K562 (cell line): ENCODE measurements around the gene AGO4. TPM values are rescaled to one million over a fixed set of nuclear protein-coding genes. Genes with fewer than 3 reads are reported as not detected.

Experiments used
- ATAC-seq: fragments of 200-7000 bp; cut with Tn5 transposase; 3 replicates; pipeline ENCODE4 v1.9.1; 2020; ENCODE audit warnings: moderate library complexity
- BruUV-seq: library from RNA; stranded (reverse); fragments of 400-500 nt; replicated peaks from 2 replicates; lab custom pipeline; 2021; lab: Mats Ljungman, UMichigan
- CTCF ChIA-PET: fragments of 300-600 bp; formaldehyde crosslinking; extraction: SDS; loops from one replicate; lab custom pipeline; 2021; ENCODE audit warnings: low intra/inter-chr PET ratio; lab: Yijun Ruan, JAX
- POLR2A ChIA-PET: fragments of 300-600, 350-650 bp; sonication (Branson Sonifier 250); formaldehyde crosslinking; extraction: SDS; loops from one replicate; lab custom pipeline; 2021; ENCODE audit warnings: antibody characterized with exemption, inconsistent platforms; lab: Yijun Ruan, JAX
- DNase-seq, 4 experiments: peaks; one replicate each; pipeline versions ENCODE4 v3.0.0 to v3.0.0-alpha.2; 2011 to 2018; ENCODE audit warnings: low spot score in 3 of 4, mixed read lengths in 3 of 4; ENCODE audit errors: extremely low read depth in 1 of 4
- FAIRE-seq: peaks from 2 replicates; lab custom pipeline; 2011; peaks lifted over from hg19 to GRCh38; lab: Jason Lieb, UNC
- H2AFZ ChIP-seq: 2 replicates; pipeline ENCODE4 v1.6.0; 2011; ENCODE audit warnings: low read depth, low read length, control low read depth, inconsistent platforms
- H3K27ac ChIP-seq: fragments of 200-600 bp; 3 replicates; pipeline ENCODE4 v1.8.0; 2011; ENCODE audit warnings: low read depth, mild to moderate bottlenecking, control low read depth, inconsistent platforms, low read length, moderate library complexity, mixed read lengths; ENCODE audit errors: extremely low read depth
- H3K27me3 ChIP-seq, 2 experiments: fragments of 300-600 bp in 1 of 2; 2 replicates in 1 of 2; 3 replicates in 1 of 2; pipeline versions ENCODE4 v1.6.0 to v1.8.0; 2011; ENCODE audit warnings: inconsistent platforms in 2 of 2, low read length in 2 of 2, mild to moderate bottlenecking in 1 of 2, mixed read lengths in 1 of 2, moderate library complexity in 1 of 2; ENCODE audit not compliant: control insufficient read depth in 2 of 2, insufficient read depth in 2 of 2
- H3K36me3 ChIP-seq: fragments of 300-600 bp; 3 replicates; pipeline ENCODE4 v1.8.0; 2011; ENCODE audit warnings: mild to moderate bottlenecking, low read length, inconsistent platforms; ENCODE audit not compliant: control insufficient read depth, insufficient read depth
- H3K4me1 ChIP-seq, 2 experiments: fragments of 200-600 bp in 1 of 2; replicated peaks in 1 of 2; 2 replicates in 1 of 2; 3 replicates in 1 of 2; pipeline versions ENCODE4 v1.5.1 to v1.8.0; 2011; ENCODE audit warnings: inconsistent platforms in 2 of 2, low read length in 2 of 2, mild to moderate bottlenecking in 1 of 2, mixed read lengths in 1 of 2, moderate library complexity in 1 of 2; ENCODE audit not compliant: control insufficient read depth in 2 of 2, insufficient read depth in 2 of 2
- H3K4me2 ChIP-seq: 2 replicates; pipeline ENCODE4 v1.6.1; 2011; ENCODE audit warnings: low read length, control low read depth, inconsistent platforms, mixed read lengths; ENCODE audit not compliant: insufficient read depth
- H3K4me3 ChIP-seq: fragments of 200-600 bp; sonication (generic), shearing (Covaris generic); 2 replicates; pipeline ENCODE4 v1.5.1; 2016; ENCODE audit warnings: control low read depth, inconsistent platforms
- H3K79me2 ChIP-seq: fragments of 200-600 bp; 3 replicates; pipeline ENCODE4 v1.8.0; 2011; ENCODE audit warnings: low read length, inconsistent platforms; ENCODE audit not compliant: control insufficient read depth, insufficient read depth
- H3K9ac ChIP-seq, 2 experiments: 2 replicates each; pipeline versions ENCODE4 v1.6.0 to v1.6.1; 2011; ENCODE audit warnings: low read depth in 2 of 2, low read length in 2 of 2, control low read depth in 1 of 2, inconsistent platforms in 1 of 2, mild to moderate bottlenecking in 1 of 2, mixed read lengths in 1 of 2; ENCODE audit not compliant: insufficient read depth in 1 of 2
- H3K9me1 ChIP-seq: one replicate; pipeline ENCODE4 v1.6.0; 2011; ENCODE audit warnings: inconsistent platforms, mild to moderate bottlenecking, low read length, moderate library complexity; ENCODE audit not compliant: control insufficient read depth, insufficient read depth
- H3K9me3 ChIP-seq: replicated peaks from 2 replicates; pipeline ENCODE4 v1.5.1; 2011; ENCODE audit warnings: low read depth, low read length, inconsistent platforms; ENCODE audit not compliant: control insufficient read depth, insufficient read depth
- H4K20me1 ChIP-seq: replicated peaks from 2 replicates; pipeline ENCODE4 v1.6.1; 2011; ENCODE audit warnings: low read length, inconsistent platforms, mixed read lengths; ENCODE audit not compliant: control insufficient read depth, insufficient read depth
- EHMT2 ChIP-seq: fragments of 450-650 bp; IDR thresholded peaks from 2 replicates; pipeline ENCODE4 v1.6.1; 2018; ENCODE audit warnings: antibody characterized with exemption
- FOXM1 ChIP-seq, 2 experiments: fragments of 450-650 bp in 1 of 2; sonication (generic) in 1 of 2; formaldehyde crosslinking in 1 of 2; IDR thresholded peaks; 2 replicates each; pipeline versions ENCODE4 v1.6.1 to v1.9.0; 2017 to 2022; ENCODE audit warnings: low read depth in 2 of 2, mild to moderate bottlenecking in 2 of 2, missing genetic modification reagents in 1 of 2, moderate library complexity in 1 of 2
- FUS ChIP-seq: fragments of 200-400 bp; formaldehyde crosslinking; optimal IDR thresholded peaks from 2 replicates; pipeline ENCODE3; 2017; ENCODE audit warnings: low read depth, low read length
- GTF2A2 ChIP-seq: IDR thresholded peaks from 2 replicates; pipeline ENCODE4 v1.6.1; 2016; ENCODE audit warnings: mild to moderate bottlenecking, missing genetic modification characterization, missing compliant biosample characterization
- HLTF ChIP-seq: fragments of 450-650 bp; IDR thresholded peaks from 2 replicates; pipeline ENCODE4 v1.6.1; 2016
- ILF3 ChIP-seq: fragments of 450-650 bp; IDR thresholded peaks from 2 replicates; pipeline ENCODE4 v1.6.1; 2018; ENCODE audit warnings: antibody characterized with exemption, mild to moderate bottlenecking, moderate library complexity, borderline replicate concordance
- MEF2D ChIP-seq: conservative IDR thresholded peaks from 2 replicates; pipeline ENCODE4 v1.6.1; 2016; ENCODE audit warnings: low read depth, missing genetic modification characterization, missing compliant biosample characterization
- MYBL2 ChIP-seq, 2 experiments: fragments of 450-650 bp in 1 of 2; sonication (generic) in 1 of 2; formaldehyde crosslinking in 1 of 2; IDR thresholded peaks; 2 replicates each; pipeline versions ENCODE4 v1.6.1 to v1.8.1; 2017 to 2022; ENCODE audit warnings: borderline replicate concordance in 1 of 2, inconsistent platforms in 1 of 2, low read depth in 1 of 2, mild to moderate bottlenecking in 1 of 2, missing genetic modification reagents in 1 of 2, moderate library complexity in 1 of 2
- NFRKB ChIP-seq: fragments of 450-650 bp; IDR thresholded peaks from 2 replicates; pipeline ENCODE4 v1.6.1; 2016; ENCODE audit warnings: low read depth
- NR2C2 ChIP-seq, 2 experiments: fragments of 200-800 bp in 1 of 2; sonication (Bioruptor generic) in 1 of 2; sonication (generic) in 1 of 2; formaldehyde crosslinking in 1 of 2; IDR thresholded peaks; 2 replicates each; pipeline versions ENCODE4 v1.6.1 to v1.8.0; 2016 to 2022; ENCODE audit warnings: mild to moderate bottlenecking in 1 of 2, missing compliant biosample characterization in 1 of 2, missing genetic modification characterization in 1 of 2, missing genetic modification reagents in 1 of 2
- PHB2 ChIP-seq: fragments of 450-650 bp; IDR thresholded peaks from 2 replicates; pipeline ENCODE4 v1.6.1; 2017; ENCODE audit warnings: low read depth
- SMARCB1 ChIP-seq: IDR thresholded peaks from 2 replicates; pipeline ENCODE4 v1.6.1; 2011; ENCODE audit warnings: improper control_type of control experiment, low read depth; ENCODE audit not compliant: insufficient read length
- TOE1 ChIP-seq, 2 experiments: fragments of 450-650 bp in 1 of 2; sonication (generic) in 1 of 2; formaldehyde crosslinking in 1 of 2; IDR thresholded peaks; 2 replicates each; pipeline versions ENCODE4 v1.7.1 to v1.8.0; 2016 to 2022; ENCODE audit warnings: borderline replicate concordance in 2 of 2, mild to moderate bottlenecking in 2 of 2, antibody characterized with exemption in 1 of 2, inconsistent platforms in 1 of 2, low read depth in 1 of 2, missing genetic modification reagents in 1 of 2, moderate library complexity in 1 of 2
- ZC3H8 ChIP-seq: fragments of 450-650 bp; IDR thresholded peaks from 2 replicates; pipeline ENCODE4 v1.6.1; 2017
- ZNF347 ChIP-seq: fragments of 450-650 bp; formaldehyde crosslinking; IDR thresholded peaks from 2 replicates; pipeline ENCODE4 v1.4.0; 2020; ENCODE audit warnings: low read depth, mild to moderate bottlenecking, moderate library complexity
- ZNF507 ChIP-seq: conservative IDR thresholded peaks from 2 replicates; pipeline ENCODE4 v1.6.1; 2017; ENCODE audit warnings: missing genetic modification characterization, missing compliant biosample characterization
- ZNF75A ChIP-seq: fragments of 450-650 bp; formaldehyde crosslinking; IDR thresholded peaks from 2 replicates; pipeline ENCODE4 v1.4.0; 2020; ENCODE audit warnings: mild to moderate bottlenecking
- ZNF764 ChIP-seq: fragments of 250-450 bp; sonication (Bioruptor Pico); IDR thresholded peaks from 2 replicates; pipeline ENCODE4 v1.4.0; 2020; ENCODE audit warnings: low read depth, mild to moderate bottlenecking, moderate library complexity
- ZSCAN29 ChIP-seq: fragments of 450-650 bp; IDR thresholded peaks from 2 replicates; pipeline ENCODE4 v1.6.1; 2017
- WGBS: fragments of 100-300 bp; shearing (Covaris generic); methylation state at CpG from one replicate; pipeline ENCODE4 v1.1.6; 2016; ENCODE audit warnings: low coverage, mixed read lengths; ENCODE audit not compliant: insufficient coverage; ENCODE audit errors: missing lambda C conversion rate; 5-methylcytosine and 5-hydroxymethylcytosine counted together
- in situ Hi-C: fragments of 300-500 bp; cut with MboI; formaldehyde crosslinking; loops from 4 replicates; pipeline ENCODE4 v1.15.0; 2018; ENCODE audit warnings: inconsistent platforms, mixed read lengths
- intact Hi-C: fragments of 100-400 bp; cut with micrococcal nuclease; formaldehyde crosslinking; loops from 2 replicates; pipeline ENCODE4 v1.14.2; 2022
- polyA plus RNA-seq, 8 experiments: library from polyadenylated mRNA; depleted of rRNA in 4 of 8; stranded (reverse) in 5 of 8; unstranded in 3 of 8; fragments of >200 nt; fragmentation: Nextera tagmentation in 2 of 8; fragmentation: Illumina TruSeq in 1 of 8; extraction: Ambion mirVana in 2 of 8; extraction: Trizol in 1 of 8; gene quantifications; 2 replicates each; pipeline versions ENCODE4 v1.2.1 to v1.2.3, GENCODE V29; 2011 to 2014; ENCODE audit warnings: inconsistent platforms in 1 of 8, missing spikeins in 1 of 8
- total RNA-seq, 7 experiments: library from RNA; depleted of rRNA in 6 of 7; stranded (reverse); fragments of >200 nt in 6 of 7; fragmentation: Illumina TruSeq in 2 of 7; extraction: Trizol in 2 of 7; gene quantifications; 2 replicates each; pipeline versions ENCODE4 v1.2.1 to v1.2.3, GENCODE V29; 2011 to 2021; ENCODE audit warnings: low replicate concordance in 1 of 7
- TF ChIP-seq, protein P1 (sequence below): fragments of 450-650 bp; formaldehyde crosslinking; IDR thresholded peaks from 2 replicates; pipeline ENCODE4 v1.4.0; 2020; ENCODE audit warnings: mild to moderate bottlenecking, moderate library complexity
- TF ChIP-seq, protein P2 (sequence below): sonication (generic); formaldehyde crosslinking; IDR thresholded peaks from 2 replicates; pipeline ENCODE4 v1.9.0; 2022; ENCODE audit warnings: mild to moderate bottlenecking, missing genetic modification reagents

AGO4 gene
- total and polyA plus RNA-seq, 9 of the 15 experiments (the other 6 are each of a cell fraction or from before 2014, with no cell fraction given): 1.3 to 10.5 (median 6.5) TPM

DNA sequence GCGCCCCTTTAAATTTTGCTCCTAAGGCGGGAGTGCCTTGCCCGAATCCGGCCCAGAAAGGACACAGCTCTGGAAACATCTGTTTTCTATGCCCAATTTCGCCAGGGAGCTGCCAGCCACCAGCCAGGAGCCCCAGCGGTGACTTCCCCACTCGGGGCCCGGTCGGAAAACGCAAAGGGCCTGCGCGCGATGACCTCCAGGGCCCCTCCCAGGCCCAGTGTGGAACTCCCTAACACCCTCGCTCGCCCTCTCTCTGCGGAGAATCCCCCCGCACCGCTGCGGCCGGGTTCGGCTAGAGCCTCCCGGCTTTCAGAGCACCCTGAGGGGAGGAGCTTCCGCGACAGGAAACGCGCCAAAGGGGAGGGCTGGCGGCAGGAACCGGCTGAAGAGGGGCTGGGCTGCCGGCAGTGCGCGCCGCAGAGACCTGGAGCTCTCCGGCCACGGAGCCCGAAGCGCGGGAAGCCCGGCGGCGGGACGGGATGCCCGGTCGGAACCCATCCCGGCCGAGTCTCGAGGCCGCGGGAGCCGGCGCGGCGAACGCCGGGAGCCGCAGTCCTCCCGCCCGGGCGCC lies 38.5 kb upstream of the AGO4 start:
- Histone ChIP-seq H3K9ac (peak overlapping the region; percentile 87 to 97), H3K4me3 (peak overlapping the region; percentile 66), H3K9me3 (no peaks in the 10 kb centered on the region), H3K27me3 (no peaks in the 10 kb centered on the region), H3K79me2 (peaks cover 41% of the 10 kb centered on the region), H4K20me1 (no peaks in the 10 kb centered on the region), H2AFZ (peak overlapping the region; percentile 85), H3K9me1 (no peaks in the 10 kb centered on the region), H3K4me1 (peaks cover 2 to 28% of the 10 kb centered on the region in 2 experiments; a peak in 3 of 5 replicates), H3K36me3 (peaks cover 23% of the 10 kb centered on the region), H3K4me2 (peak overlapping the region; percentile 82), H3K27ac (peak overlapping the region; percentile 89)
- in situ Hi-C loops (no loop called here), intact Hi-C loops (no loop called here)
- FAIRE-seq (peak; percentile 83), ATAC-seq (peak; percentile 94), DNase-seq (peak; percentile 92 to 97 (median 95))
- WGBS: under 1% methylated on average over 58 of the region's 58 CpGs
- TSS peak; percentile 66 for BruUV-seq
- POLR2A ChIA-PET: interaction anchor here (0.5 to 4.0 kb wide), 26 partner anchors 8 to 903 kb away, joined by 3 to 30 read pairs (median 4); no protein-coding TSS in a partner anchor
- CTCF ChIA-PET: interaction anchor here (1.4 kb wide), 1 partner anchor 319 kb away, joined by 7 read pairs; no protein-coding TSS in a partner anchor
- no peak for TF ChIP-seq MEF2D (tag)
- TF ChIP-seq PHB2: no peak
- peak; percentile 36; the same call in 1 of the 2 replicates for TF ChIP-seq TOE1 (IDR thresholded peaks at IDR 0.05; ENCODE audit: borderline replicate concordance)
- TF ChIP-seq TOE1 (CRISPR knock-in tag; IDR thresholded peaks at IDR 0.05; ENCODE audit: borderline replicate concordance, low read depth): no peak
- TF ChIP-seq, protein P1, sequence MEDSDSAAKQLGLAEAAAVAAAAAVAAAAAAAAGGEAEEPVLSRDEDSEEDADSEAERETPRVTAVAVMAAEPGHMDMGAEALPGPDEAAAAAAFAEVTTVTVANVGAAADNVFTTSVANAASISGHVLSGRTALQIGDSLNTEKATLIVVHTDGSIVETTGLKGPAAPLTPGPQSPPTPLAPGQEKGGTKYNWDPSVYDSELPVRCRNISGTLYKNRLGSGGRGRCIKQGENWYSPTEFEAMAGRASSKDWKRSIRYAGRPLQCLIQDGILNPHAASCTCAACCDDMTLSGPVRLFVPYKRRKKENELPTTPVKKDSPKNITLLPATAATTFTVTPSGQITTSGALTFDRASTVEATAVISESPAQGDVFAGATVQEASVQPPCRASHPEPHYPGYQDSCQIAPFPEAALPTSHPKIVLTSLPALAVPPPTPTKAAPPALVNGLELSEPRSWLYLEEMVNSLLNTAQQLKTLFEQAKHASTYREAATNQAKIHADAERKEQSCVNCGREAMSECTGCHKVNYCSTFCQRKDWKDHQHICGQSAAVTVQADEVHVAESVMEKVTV (CRISPR knock-in tag): no peak
- TF ChIP-seq ZNF507 (tag): no peak
- no peak for TF ChIP-seq ZC3H8
- no peak for TF ChIP-seq SMARCB1
- no peak for TF ChIP-seq ZNF347
- TF ChIP-seq ZNF75A (CRISPR knock-in tag): no peak; the same call in 1 of the 2 replicates
- TF ChIP-seq, protein P2, sequence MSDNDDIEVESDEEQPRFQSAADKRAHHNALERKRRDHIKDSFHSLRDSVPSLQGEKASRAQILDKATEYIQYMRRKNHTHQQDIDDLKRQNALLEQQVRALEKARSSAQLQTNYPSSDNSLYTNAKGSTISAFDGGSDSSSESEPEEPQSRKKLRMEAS (CRISPR knock-in tag): peak; percentile 60
- TF ChIP-seq FOXM1 (IDR thresholded peaks at IDR 0.05; ENCODE audit: low read depth): no peak
- TF ChIP-seq FOXM1 (CRISPR knock-in tag; IDR thresholded peaks at IDR 0.05; ENCODE audit: low read depth): peak; percentile 92; the same call in 1 of the 2 replicates
- no peak for TF ChIP-seq GTF2A2 (tag)
- TF ChIP-seq FUS: no peak
- TF ChIP-seq ZSCAN29: no peak
- TF ChIP-seq HLTF: no peak
- no peak for TF ChIP-seq NR2C2 (CRISPR knock-in tag; IDR thresholded peaks at IDR 0.05)
- no peak; the same call in 1 of the 2 replicates for TF ChIP-seq NR2C2 (tag; IDR thresholded peaks at IDR 0.05)
- TF ChIP-seq EHMT2: no peak
- peak; percentile 93 for TF ChIP-seq ZNF764
- TF ChIP-seq MYBL2 (IDR thresholded peaks at IDR 0.05; ENCODE audit: low read depth): no peak
- TF ChIP-seq MYBL2 (CRISPR knock-in tag; IDR thresholded peaks at IDR 0.05; ENCODE audit: borderline replicate concordance): no peak
- TF ChIP-seq NFRKB: no peak
- TF ChIP-seq ILF3: 0 out of 2 replicates have a peak, but pooled peaks have one; percentile 84
